GM10266 (cell line): ENCODE data around the gene CKB.

Experiments
- DNase-seq: peaks from one replicate; pipeline ENCODE4 v3.0.0; 2012; ENCODE audit errors: extremely low spot score
- TF ChIP-seq, protein P1 (sequence below): IDR thresholded peaks from 2 replicates; pipeline ENCODE4 v1.5.1; 2012; ENCODE audit warnings: mild to moderate bottlenecking, low read depth; ENCODE audit not compliant: control insufficient read depth, insufficient read depth; ENCODE audit errors: missing control alignments

Gene CKB

DNA sequence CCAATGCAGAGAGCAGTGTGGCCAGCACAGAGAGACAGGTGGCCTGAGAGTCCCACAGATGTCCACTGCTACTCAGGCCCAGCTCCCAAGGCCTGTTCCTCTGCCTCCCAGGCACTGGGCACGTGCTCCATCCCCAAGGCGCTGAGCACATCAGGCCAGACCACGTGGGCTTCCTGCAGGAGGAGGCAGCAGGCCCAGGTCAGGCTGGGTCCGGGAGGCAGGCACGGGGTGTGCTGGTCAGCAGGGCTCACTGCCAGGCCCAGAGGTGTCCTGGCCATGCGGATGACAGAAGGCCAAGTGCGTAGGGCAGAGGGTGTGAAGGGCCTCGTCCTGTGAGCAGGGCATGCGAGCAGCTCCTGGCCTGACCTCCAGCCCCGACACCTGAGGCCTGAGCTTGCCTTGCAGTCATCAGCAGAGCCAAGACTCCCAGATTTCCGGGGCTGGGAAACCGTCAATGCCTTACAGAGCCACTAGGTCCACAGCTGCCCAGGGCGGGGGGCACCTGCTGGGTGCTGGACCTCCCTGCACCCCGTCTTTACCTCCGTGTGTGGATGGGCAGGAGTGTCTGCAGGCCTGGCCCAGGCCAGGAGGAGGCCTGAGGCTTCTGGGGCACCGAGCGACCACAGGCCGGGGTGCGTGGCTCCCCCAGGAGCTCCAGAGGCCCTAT, 21.2 kb upstream of the CKB start:
- TF ChIP-seq, protein P1, sequence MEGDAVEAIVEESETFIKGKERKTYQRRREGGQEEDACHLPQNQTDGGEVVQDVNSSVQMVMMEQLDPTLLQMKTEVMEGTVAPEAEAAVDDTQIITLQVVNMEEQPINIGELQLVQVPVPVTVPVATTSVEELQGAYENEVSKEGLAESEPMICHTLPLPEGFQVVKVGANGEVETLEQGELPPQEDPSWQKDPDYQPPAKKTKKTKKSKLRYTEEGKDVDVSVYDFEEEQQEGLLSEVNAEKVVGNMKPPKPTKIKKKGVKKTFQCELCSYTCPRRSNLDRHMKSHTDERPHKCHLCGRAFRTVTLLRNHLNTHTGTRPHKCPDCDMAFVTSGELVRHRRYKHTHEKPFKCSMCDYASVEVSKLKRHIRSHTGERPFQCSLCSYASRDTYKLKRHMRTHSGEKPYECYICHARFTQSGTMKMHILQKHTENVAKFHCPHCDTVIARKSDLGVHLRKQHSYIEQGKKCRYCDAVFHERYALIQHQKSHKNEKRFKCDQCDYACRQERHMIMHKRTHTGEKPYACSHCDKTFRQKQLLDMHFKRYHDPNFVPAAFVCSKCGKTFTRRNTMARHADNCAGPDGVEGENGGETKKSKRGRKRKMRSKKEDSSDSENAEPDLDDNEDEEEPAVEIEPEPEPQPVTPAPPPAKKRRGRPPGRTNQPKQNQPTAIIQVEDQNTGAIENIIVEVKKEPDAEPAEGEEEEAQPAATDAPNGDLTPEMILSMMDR, result no peak
- DNase-seq, result no peak

DNA sequence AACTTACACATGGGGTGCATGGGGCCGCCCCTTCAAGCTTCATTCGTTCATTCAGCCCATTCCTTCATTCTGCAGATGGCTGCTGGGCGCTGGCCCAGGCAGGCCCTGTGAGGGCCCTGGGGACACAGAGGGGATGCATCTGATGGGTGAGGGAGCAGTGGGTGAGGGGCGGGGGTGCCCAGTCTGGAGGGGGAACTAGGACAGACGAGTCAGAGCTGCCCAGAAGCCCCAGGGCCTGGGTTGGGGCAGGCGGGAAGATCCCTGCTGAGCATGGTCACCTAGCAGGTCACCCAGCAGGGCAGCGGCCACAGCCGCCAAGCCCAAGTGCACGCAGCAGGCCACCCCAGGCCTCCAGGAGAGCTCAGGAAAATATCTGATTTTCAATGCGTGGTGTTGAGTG, 20.5 kb upstream of the CKB start:
- TF ChIP-seq, protein P1, result no peak
- no peak for DNase-seq

DNA sequence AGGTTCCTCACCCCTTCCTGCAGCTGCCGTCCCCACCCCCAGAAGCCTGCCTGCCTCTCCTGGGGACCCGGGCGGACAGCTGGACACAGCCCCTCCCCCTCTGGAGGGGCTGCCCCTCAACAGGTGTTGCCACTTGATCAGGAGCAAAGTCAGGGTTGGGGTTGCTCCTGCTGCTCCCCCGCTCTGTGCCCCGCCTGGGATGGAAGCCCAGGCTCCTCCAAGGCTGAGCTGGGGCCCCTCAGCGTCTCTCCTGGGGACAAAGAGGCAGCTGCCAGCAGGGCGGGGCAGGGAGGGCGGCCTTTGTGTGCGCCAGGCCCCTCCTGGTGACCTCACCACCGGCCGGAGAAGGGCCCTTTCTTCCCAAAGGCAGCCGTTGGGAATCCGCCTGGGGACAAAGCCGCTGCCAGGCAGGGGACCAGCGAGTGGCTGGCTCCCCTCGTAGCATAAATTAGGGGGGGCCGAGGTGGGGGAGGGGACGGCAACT, 20.0 kb upstream of the CKB start:
- DNase-seq, result no peak
- TF ChIP-seq, protein P1, result no peak

DNA sequence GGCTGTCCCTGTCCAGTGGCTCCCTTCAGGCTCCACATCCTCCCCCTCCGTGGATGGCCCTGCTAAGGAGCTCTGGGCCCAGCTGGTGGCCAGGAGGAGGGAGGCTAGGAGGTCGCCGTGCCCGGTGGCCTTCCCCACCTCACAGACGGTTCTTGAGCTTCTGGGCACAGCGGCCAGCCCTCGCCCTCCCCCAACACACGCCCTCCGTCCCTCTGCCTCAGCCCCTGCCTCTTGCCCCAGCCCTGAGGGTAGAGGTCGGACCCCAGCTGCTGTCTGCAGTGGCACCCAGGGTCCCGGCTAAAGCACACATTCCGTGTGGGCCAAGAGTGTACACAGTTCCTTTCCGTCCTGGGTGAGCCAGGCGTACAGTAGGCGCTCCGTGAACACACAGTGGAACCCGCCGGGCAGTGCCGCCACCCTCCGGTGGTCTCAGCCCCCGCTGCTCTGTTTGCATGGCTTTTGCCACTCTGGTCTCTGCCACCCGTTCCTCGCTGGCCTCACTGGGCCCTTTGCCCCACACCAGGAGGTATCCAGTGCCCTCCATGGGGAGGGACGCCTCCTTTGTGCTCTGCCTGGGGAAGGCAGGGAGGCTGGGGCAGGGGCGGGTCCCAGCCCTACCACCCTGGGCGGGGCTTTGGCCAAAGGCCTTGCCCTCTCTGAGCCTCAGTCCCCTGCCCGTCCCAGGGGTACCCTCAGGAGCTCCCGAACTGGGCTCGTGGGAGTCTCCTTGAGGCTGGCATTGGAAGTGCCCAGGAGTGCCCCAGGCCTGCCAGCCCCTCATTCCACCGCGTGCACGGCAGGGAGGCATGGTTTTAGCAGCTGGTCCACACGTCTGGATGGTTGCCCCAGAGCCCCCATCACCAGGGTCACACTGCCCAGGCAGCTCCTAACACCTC, 19.3 kb upstream of the CKB start:
- TF ChIP-seq, protein P1, result no peak
- no peak for DNase-seq

DNA sequence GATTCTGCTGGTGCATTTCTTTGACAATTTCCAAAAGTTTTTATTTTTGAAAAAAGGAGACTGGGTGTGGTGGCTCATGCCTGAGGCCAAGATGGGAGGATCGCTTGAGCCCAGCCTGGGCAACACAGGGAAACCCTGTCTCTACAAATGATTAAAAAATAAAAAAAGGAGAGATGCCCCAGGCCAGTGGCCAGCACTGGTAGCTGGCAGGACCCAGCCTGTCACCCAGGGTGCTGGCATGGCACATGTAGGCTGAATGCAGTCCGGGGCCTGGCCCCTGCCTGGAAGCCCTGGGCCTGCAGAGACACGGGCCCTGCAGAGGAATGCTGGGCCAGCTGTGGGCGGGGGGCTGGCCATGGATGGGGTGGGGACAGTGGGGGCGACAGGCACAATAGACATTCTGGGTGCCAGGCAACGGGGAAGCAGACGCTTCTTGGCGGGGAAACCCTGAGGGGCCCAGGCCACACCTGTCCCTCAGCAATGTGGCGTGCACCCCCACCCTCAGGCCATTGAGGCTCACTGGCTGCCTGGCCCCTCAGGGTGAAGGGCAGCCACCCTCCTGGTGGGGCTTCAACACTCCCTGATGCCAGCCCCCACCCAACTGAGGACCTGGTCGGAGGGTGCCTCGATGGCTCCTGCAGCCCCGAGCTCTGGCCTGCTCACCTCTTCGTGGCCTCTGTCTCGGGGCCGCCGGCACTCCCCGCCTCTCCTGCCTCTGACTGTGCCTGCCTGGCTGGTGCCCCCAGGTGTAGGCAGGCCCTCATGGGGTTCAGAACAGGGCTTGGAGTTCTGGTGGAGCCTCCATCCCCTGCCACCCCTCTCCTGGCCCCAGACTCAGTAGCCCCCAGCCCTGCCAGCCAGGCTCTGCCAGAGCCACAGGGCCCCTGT, 18.4 kb upstream of the CKB start:
- TF ChIP-seq, protein P1, result no peak
- DNase-seq, result no peak

DNA sequence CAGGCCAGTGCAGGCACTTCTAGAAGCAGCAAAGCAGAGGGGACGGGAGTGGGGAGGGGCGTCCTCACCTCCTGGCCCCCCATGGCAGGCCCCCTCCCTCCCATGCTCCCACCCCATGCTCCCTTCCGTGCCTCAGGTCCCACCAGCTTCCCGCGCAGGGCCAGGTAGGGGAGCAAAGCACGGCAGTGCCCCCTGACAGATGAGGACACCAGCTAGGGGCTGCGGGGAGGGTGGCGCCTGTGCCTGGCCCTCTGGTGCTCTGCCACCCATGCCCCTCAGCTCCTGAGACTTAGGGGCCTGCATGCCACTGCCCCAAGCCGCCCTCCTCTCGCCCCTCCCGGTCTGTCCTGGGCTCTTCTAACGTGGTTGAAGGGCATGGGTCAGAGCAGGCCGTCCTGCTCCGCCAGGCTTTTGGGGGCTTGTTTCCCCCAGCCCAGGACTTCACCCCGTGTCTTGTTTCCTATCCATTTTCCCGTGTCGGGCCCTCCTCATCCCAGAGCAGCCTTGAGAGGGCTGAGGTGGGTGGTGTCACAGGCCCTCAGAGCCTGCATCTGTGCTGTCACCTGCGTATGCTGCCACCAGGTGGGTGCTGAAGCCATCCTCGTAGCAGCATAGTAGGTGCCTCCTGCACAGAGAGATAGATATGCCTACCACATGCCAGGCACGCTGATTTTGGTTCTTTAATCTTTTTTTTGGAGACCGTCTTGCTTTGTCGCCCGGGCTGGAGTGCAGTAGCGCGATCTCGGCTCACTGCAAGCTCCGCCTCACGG, 16.6 kb upstream of the CKB start:
- TF ChIP-seq, protein P1, result no peak
- no peak for DNase-seq
